Endothelial cell of umbilical vein (primary cell): ENCODE data around the gene CEP85. TPM values are rescaled to one million over a fixed set of nuclear protein-coding genes. Genes with fewer than 3 reads are reported as not detected.

Source experiments
- BruUV-seq: library from RNA; stranded (reverse); fragments of 400-500 nt; replicated peaks from 2 replicates; lab custom pipeline; 2021; lab: Mats Ljungman, UMichigan
- CTCF ChIA-PET: fragments of 300-600, 350-600 bp; sonication (Branson Sonifier 250); formaldehyde crosslinking; loops from one replicate; lab custom pipeline; 2021; ENCODE audit warnings: antibody characterized with exemption, inconsistent platforms; lab: Charles Lee
- POLR2A ChIA-PET: fragments of 300-600, 350-600 bp; sonication (Branson Sonifier 250); formaldehyde crosslinking; loops from one replicate; lab custom pipeline; 2021; ENCODE audit warnings: antibody characterized with exemption, inconsistent platforms; lab: Charles Lee
- DNase-seq: peaks from one replicate; pipeline ENCODE4 v3.0.0-alpha.2; 2011; ENCODE audit warnings: low read depth, low spot score
- FAIRE-seq: peaks from 2 replicates; lab custom pipeline; 2011; peaks lifted over from hg19 to GRCh38; lab: Jason Lieb, UNC
- H2AFZ ChIP-seq: 2 replicates; pipeline ENCODE4 v1.6.0; 2012; ENCODE audit warnings: low read depth, low read length, control low read depth, inconsistent platforms
- H3K27ac ChIP-seq: 2 replicates; pipeline ENCODE4 v1.5.1; 2011; ENCODE audit warnings: low read depth, mild to moderate bottlenecking, control low read depth, low read length, moderate library complexity; ENCODE audit not compliant: insufficient read depth
- H3K27me3 ChIP-seq, 2 experiments: 2 replicates each; pipeline versions ENCODE4 v1.6.0 to v1.6.1; 2011; ENCODE audit warnings: low read length in 2 of 2, mixed read lengths in 1 of 2; ENCODE audit not compliant: control insufficient read depth in 2 of 2, insufficient read depth in 2 of 2
- H3K36me3 ChIP-seq, 2 experiments: 2 replicates in 1 of 2; 3 replicates in 1 of 2; pipeline ENCODE4 v1.5.1; 2011; ENCODE audit warnings: low read length in 2 of 2, mild to moderate bottlenecking in 1 of 2, moderate library complexity in 1 of 2; ENCODE audit not compliant: control insufficient read depth in 2 of 2, insufficient read depth in 2 of 2; ENCODE audit errors: extremely low read depth in 1 of 2
- H3K4me1 ChIP-seq: 3 replicates; pipeline ENCODE4 v1.5.1; 2011; ENCODE audit warnings: mild to moderate bottlenecking, low read length; ENCODE audit not compliant: control insufficient read depth, insufficient read depth; ENCODE audit errors: extremely low read depth
- H3K4me2 ChIP-seq: 2 replicates; pipeline ENCODE4 v1.6.1; 2011; ENCODE audit warnings: low read length, control low read depth, mixed read lengths; ENCODE audit not compliant: insufficient read depth
- H3K4me3 ChIP-seq, 3 experiments: fragments of 200-600 bp in 1 of 3; sonication (generic), shearing (Covaris generic) in 1 of 3; replicated peaks in 1 of 3; 2 replicates each; pipeline ENCODE4 v1.5.1; 2011 to 2016; ENCODE audit warnings: control low read depth in 3 of 3, low read length in 3 of 3, mild to moderate bottlenecking in 2 of 3, inconsistent platforms in 1 of 3, low read depth in 1 of 3, moderate library complexity in 1 of 3; ENCODE audit not compliant: insufficient read depth in 1 of 3
- H3K79me2 ChIP-seq: 2 replicates; pipeline ENCODE4 v1.6.0; 2012; ENCODE audit warnings: low read length, inconsistent platforms; ENCODE audit not compliant: control insufficient read depth, insufficient read depth
- H3K9ac ChIP-seq: replicated peaks from 2 replicates; pipeline ENCODE3; 2011; ENCODE audit warnings: low read length, control low read depth; ENCODE audit not compliant: insufficient read depth; ENCODE audit errors: extremely low read depth
- H3K9me1 ChIP-seq: replicated peaks from 3 replicates; pipeline ENCODE4 v1.6.0; 2011; ENCODE audit warnings: mild to moderate bottlenecking, low read length; ENCODE audit not compliant: control insufficient read depth, insufficient read depth; ENCODE audit errors: extremely low read depth
- H3K9me3 ChIP-seq: replicated peaks from 2 replicates; pipeline ENCODE4 v1.5.1; 2012; ENCODE audit warnings: low read length, inconsistent platforms; ENCODE audit not compliant: control insufficient read depth, insufficient read depth
- H4K20me1 ChIP-seq: replicated peaks from 2 replicates; pipeline ENCODE3; 2011; ENCODE audit warnings: mild to moderate bottlenecking, low read length; ENCODE audit not compliant: control insufficient read depth, insufficient read depth; ENCODE audit errors: extremely low read depth
- CTCF ChIP-seq, 2 donors: IDR thresholded peaks; 1 replicate in 1 of 2; 2 replicates in 1 of 2; pipeline ENCODE4 v1.5.1; 2011; ENCODE audit warnings: low read length in 2 of 2, mild to moderate bottlenecking in 2 of 2, moderate library complexity in 2 of 2, control low read depth in 1 of 2, inconsistent platforms in 1 of 2, low read depth in 1 of 2; ENCODE audit not compliant: insufficient read depth in 1 of 2; ENCODE audit errors: extremely low read depth in 1 of 2
- EZH2 ChIP-seq: IDR thresholded peaks from 2 replicates; pipeline ENCODE4 v1.6.1; 2012; ENCODE audit warnings: borderline replicate concordance, low read depth, mild to moderate bottlenecking, moderate library complexity, low read length, inconsistent platforms; ENCODE audit not compliant: severe bottlenecking
- FOS ChIP-seq: IDR thresholded peaks from 2 replicates; pipeline ENCODE4 v1.6.1; 2011; ENCODE audit warnings: mild to moderate bottlenecking, low read length, moderate library complexity, borderline replicate concordance; ENCODE audit not compliant: insufficient read depth
- JUN ChIP-seq: IDR thresholded peaks from 2 replicates; pipeline ENCODE4 v1.6.1; 2011; ENCODE audit warnings: borderline replicate concordance, low read depth; ENCODE audit not compliant: insufficient read length, insufficient read depth
- POLR2A ChIP-seq: IDR thresholded peaks from 2 replicates; pipeline ENCODE4 v1.6.1; 2012; ENCODE audit warnings: low read depth, mild to moderate bottlenecking, control low read depth, low read length
- dilution Hi-C: fragments of 300-500 bp; cut with MboI; formaldehyde crosslinking; loops from one replicate; pipeline ENCODE4 v1.15.0; 2019; ENCODE audit warnings: low sequenced_read_pairs; ENCODE audit not compliant: extremely low pct_ligation_motif_present
- intact Hi-C: fragments of 100-400 bp; cut with micrococcal nuclease; formaldehyde crosslinking; loops from one replicate; pipeline ENCODE4 v1.10.0; 2022
- polyA plus RNA-seq, 4 experiments: library from polyadenylated mRNA; depleted of rRNA in 3 of 4; stranded (reverse) in 3 of 4; unstranded in 1 of 4; fragments of >200 nt; gene quantifications; 2 replicates each; pipeline versions ENCODE4 v1.2.1 to v1.2.3, GENCODE V29; 2011 to 2012; ENCODE audit warnings: missing spikeins in 1 of 4
- total RNA-seq: library from RNA; stranded (reverse); gene quantifications from 2 replicates; pipeline ENCODE4 v1.2.3, GENCODE V29; 2021

Gene CEP85
- total and polyA plus RNA-seq, 2 donors (not counting 3 experiments of a cell fraction or from before 2014, with no cell fraction given): 15.2 to 17.8 TPM

GRCh38 chr1:26285366-26286063 is 51.5 kb downstream of the CEP85 start:
- H3K4me3 ChIP-seq: no peak overlapping the region
- ChIA-PET CTCF (interaction anchor here (0.6 to 4.3 kb wide), 21 partner anchors 9 to 250 kb away, joined by 3 to 120 read pairs (median 5); partner anchors contain the start of genes CD52, CEP85, DHDDS and ZNF593), POLR2A (interaction anchor here (0.8 kb wide), 1 partner anchor 51 kb away, joined by 3 read pairs; the partner anchor contains the start of gene CEP85)
- DNase-seq: no peak
- no peaks in the 10 kb centered on the region for H3K9me1 ChIP-seq
- no TSS peak for BruUV-seq
- TF ChIP-seq JUN (no peak), CTCF (IDR thresholded peaks at IDR 0.05; ENCODE audit: extremely low read depth in 1 of 2, insufficient read depth in 1 of 2, low read depth in 1 of 2, low read length in 2 of 2) (peak; percentile 41 to 63), POLR2A (peak; percentile 39)
- H3K36me3 ChIP-seq: peaks cover 0 to 8% of the 10 kb centered on the region in 2 experiments
- H3K4me1 ChIP-seq: peaks cover 26% of the 10 kb centered on the region
- intact Hi-C loops: loop anchor here (1.0 to 2.0 kb wide), 3 partner anchors 36 to 132 kb away; no protein-coding TSS in a partner anchor
- H3K9ac ChIP-seq: no peak overlapping the region
- no peaks in the 10 kb centered on the region for H4K20me1 ChIP-seq
- no peak overlapping the region for H3K4me2 ChIP-seq
- FAIRE-seq: no peak
- no peaks in the 10 kb centered on the region for H3K27me3 ChIP-seq
- dilution Hi-C loops: no loop called here
- H2AFZ ChIP-seq: no peak overlapping the region
- peaks cover 19% of the 10 kb centered on the region for H3K79me2 ChIP-seq
- no peak overlapping the region for H3K27ac ChIP-seq
- no peaks in the 10 kb centered on the region for H3K9me3 ChIP-seq

- TF ChIP-seq FOS (no peak), CTCF (IDR thresholded peaks at IDR 0.05; ENCODE audit: extremely low read depth in 1 of 2, insufficient read depth in 1 of 2, low read depth in 1 of 2, low read length in 2 of 2) (no peak), POLR2A (peak; percentile 34), EZH2 (no peak)
- intact Hi-C loops: no loop called here
These were observed 52.0 kb downstream of the CEP85 start for GRCh38 chr1:26286064-26286416.

More at GRCh38 chr1:26286064-26286416, 52.0 kb downstream of the CEP85 start:
- Histone ChIP-seq H3K4me1 (peaks cover 24% of the 10 kb centered on the region), H3K27me3 (no peaks in the 10 kb centered on the region), H3K4me2 (no peak overlapping the region), H3K79me2 (peaks cover 14% of the 10 kb centered on the region), H3K9me3 (no peaks in the 10 kb centered on the region), H2AFZ (no peak overlapping the region), H3K36me3 (peaks cover 0 to 6% of the 10 kb centered on the region in 2 experiments), H3K9ac (no peak overlapping the region), H3K27ac (no peak overlapping the region), H3K9me1 (no peaks in the 10 kb centered on the region), H3K4me3 (no peak overlapping the region), H4K20me1 (no peaks in the 10 kb centered on the region)
- ChIA-PET CTCF (interaction anchor here (0.6 to 4.3 kb wide), 15 partner anchors 9 to 250 kb away, joined by 3 to 120 read pairs (median 12); partner anchors contain the start of genes CD52, CEP85, DHDDS and ZNF593), POLR2A (interaction anchor here (0.8 kb wide), 1 partner anchor 52 kb away, joined by 3 read pairs; the partner anchor contains the start of gene CEP85)
- FAIRE-seq: no peak
- BruUV-seq: no TSS peak
- dilution Hi-C loops: no loop called here
- DNase-seq: no peak
